22Rv1 (cell line): ENCODE measurements around the gene ALG9.

ENCODE experiments used
- H3K27ac ChIP-seq: fragments of 450-650 bp; 2 replicates; pipeline ENCODE4 v1.5.1; 2017
- ZFX ChIP-seq: fragments of 450-650 bp; IDR thresholded peaks from 2 replicates; pipeline ENCODE4 v1.6.1; 2017; ENCODE audit warnings: antibody characterized with exemption, borderline replicate concordance
- TF ChIP-seq, protein P1 (sequence below): fragments of 450-650 bp; IDR thresholded peaks from 2 replicates; pipeline ENCODE4 v1.5.1; 2017; ENCODE audit warnings: mild to moderate bottlenecking

Gene ALG9

DNA sequence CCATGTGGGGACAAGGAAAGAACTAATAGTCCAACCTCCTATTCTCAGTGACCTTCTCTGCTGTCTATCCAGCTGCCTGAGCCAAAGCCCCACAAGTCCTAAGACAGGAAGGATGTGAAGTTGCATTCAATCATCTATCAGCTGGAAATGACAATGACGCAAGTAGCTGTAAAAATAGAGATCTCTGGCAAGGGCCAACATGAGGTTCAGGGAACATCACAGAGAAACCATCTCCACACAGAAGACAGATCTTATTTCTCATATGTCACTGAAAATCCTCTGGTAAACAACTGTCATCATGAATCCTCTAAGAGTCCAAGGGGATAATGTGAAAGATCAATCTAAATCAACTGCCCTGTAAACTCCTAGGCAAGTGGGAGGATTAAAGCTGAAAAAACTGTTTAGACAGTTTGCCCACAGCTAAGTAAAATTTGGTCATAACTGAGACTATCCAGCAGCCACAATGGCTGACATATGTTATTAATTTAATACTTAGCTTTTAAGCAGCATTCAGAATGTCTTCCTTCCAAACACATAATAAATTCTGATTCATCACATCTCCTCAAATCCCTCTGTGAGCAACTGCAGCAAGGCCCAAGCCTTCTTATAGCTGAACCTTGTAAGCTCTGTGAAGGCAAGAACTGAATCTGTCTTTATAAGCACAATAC is 52.1 kb downstream of the ALG9 start:
- H3K27ac ChIP-seq, result no peak overlapping the region

DNA sequence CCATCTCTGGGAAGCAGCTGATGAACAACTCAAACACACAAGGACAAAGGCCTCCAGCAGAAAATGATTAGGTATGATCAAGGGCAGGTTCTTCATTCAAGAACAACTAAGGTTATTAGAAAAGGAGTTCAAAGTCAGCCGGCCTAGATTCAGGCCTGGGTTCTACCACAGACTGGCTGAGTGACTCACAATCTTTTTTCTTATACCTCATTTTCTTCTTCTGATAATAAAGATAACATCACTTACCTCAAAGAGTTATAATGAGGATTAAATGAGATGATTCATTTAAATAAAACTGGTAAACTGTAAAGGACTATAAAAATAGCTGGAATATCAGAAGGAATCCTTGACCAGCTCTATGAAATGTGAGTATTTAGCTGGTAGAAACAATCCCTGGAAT is 55.9 kb downstream of the ALG9 start:
- H3K27ac ChIP-seq, result no peak overlapping the region
- TF ChIP-seq, protein P1, sequence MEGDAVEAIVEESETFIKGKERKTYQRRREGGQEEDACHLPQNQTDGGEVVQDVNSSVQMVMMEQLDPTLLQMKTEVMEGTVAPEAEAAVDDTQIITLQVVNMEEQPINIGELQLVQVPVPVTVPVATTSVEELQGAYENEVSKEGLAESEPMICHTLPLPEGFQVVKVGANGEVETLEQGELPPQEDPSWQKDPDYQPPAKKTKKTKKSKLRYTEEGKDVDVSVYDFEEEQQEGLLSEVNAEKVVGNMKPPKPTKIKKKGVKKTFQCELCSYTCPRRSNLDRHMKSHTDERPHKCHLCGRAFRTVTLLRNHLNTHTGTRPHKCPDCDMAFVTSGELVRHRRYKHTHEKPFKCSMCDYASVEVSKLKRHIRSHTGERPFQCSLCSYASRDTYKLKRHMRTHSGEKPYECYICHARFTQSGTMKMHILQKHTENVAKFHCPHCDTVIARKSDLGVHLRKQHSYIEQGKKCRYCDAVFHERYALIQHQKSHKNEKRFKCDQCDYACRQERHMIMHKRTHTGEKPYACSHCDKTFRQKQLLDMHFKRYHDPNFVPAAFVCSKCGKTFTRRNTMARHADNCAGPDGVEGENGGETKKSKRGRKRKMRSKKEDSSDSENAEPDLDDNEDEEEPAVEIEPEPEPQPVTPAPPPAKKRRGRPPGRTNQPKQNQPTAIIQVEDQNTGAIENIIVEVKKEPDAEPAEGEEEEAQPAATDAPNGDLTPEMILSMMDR, result no peak

More for the DNA sequence above, 52.1 kb downstream of the ALG9 start:
- TF ChIP-seq ZFX, result no peak
- TF ChIP-seq, protein P1, result no peak

- H3K27ac ChIP-seq, result no peak overlapping the region
- TF ChIP-seq, protein P1, result no peak
- no peak for TF ChIP-seq ZFX
These were observed 56.6 kb downstream of the ALG9 start for GRCh38 chr11:111814557-111815320.

DNA sequence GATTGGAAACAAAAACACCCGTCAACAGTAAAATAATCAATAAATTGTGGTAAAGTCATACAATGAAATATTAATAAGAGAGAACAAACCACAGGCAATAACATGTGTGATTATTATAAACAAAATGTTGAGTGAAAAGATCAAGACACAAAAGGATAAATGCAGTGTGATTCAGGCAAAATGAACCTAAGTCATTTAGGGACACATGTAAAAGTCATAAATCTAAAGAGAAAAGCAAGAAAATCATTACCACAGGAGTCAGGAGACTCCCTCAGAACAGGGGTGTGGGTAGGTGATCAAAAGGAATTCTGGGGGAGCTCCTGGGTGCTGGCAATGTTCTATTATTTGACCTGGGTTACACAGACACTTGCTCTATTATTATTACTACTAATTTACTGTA is 57.3 kb downstream of the ALG9 start:
- TF ChIP-seq ZFX, result no peak
- TF ChIP-seq, protein P1, result no peak
- H3K27ac ChIP-seq, result no peak overlapping the region

DNA sequence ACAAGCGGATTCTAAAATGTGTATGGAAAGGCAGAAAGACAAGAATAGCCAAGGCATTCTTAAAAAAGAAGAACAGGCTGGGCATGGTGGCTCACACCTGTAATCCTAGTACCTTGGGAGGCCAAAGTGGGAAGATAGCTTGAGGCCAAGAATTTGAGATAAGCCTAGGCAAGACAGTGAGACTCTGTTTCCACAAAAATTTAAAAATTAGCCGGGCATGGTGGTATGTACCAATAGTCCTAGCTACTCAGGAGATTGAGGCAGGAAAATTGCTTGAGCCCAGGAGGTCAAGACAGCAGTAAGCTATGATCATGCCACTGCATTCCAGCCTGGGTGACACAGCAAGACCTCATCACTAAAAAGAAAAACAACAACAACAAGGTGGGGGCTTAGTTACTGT is 59.2 kb downstream of the ALG9 start:
- no peak overlapping the region for H3K27ac ChIP-seq

DNA sequence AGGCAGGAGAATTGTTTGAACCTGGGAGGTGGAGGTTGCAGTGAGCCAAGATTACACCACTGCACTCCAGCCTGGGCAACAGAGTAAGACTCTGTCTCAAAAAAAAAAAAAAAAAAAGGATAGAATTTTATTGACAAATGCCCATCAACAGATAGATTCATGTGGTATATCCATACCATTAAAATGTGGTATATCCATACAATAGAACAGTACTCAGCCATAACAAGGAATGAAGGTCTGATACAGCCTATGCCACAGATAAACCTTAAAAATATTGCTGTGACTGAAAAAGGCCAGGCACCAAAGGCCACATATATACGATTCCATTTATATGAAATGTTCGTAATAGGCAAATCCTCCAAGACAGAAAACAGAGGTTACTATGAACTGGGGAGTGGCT is 59.9 kb downstream of the ALG9 start:
- H3K27ac ChIP-seq, result no peak overlapping the region
- TF ChIP-seq, protein P1, result no peak
- no peak for TF ChIP-seq ZFX

More for the DNA sequence above, 59.2 kb downstream of the ALG9 start:
- TF ChIP-seq, protein P1, result no peak
- no peak for TF ChIP-seq ZFX

- TF ChIP-seq, protein P1, result no peak
- TF ChIP-seq ZFX, result no peak
- no peak overlapping the region for H3K27ac ChIP-seq
These were observed 62.5 kb downstream of the ALG9 start for GRCh38 chr11:111808834-111809233.
